Calu3 (cell line): ENCODE data around the gene C3AR1. TPM values are rescaled to one million over a fixed set of nuclear protein-coding genes. Genes with fewer than 3 reads are reported as not detected.
"Not testable (repeated sequence)": the region's sequence is repeated elsewhere in the genome, so short reads cannot be mapped to it uniquely, and the experiment has no call there.

Source experiments
- BruUV-seq: library from RNA; stranded (reverse); fragments of 400-500 nt; replicated peaks from 2 replicates; lab custom pipeline; 2021; lab: Mats Ljungman, UMichigan
- CTCF ChIA-PET: fragments of 300-600 bp; sonication (Branson Sonifier 250); formaldehyde crosslinking; loops from one replicate; lab custom pipeline; 2022; ENCODE audit warnings: antibody characterized with exemption; lab: Charles Lee
- DNase-seq: peaks from one replicate; pipeline ENCODE4 v3.0.0; 2022
- H3K27ac Mint-ChIP-seq: one replicate; pipeline ENCODE4 v1.8.0; 2022; ENCODE audit warnings: mixed read lengths; ENCODE audit not compliant: unreplicated experiment
- H3K27me3 Mint-ChIP-seq: one replicate; pipeline ENCODE4 v1.8.0; 2022; ENCODE audit warnings: mixed read lengths; ENCODE audit not compliant: unreplicated experiment
- H3K36me3 Mint-ChIP-seq: one replicate; pipeline ENCODE4 v1.8.0; 2022; ENCODE audit warnings: mild to moderate bottlenecking, moderate library complexity, mixed read lengths; ENCODE audit not compliant: insufficient read depth, unreplicated experiment
- H3K4me1 Mint-ChIP-seq: one replicate; pipeline ENCODE4 v1.8.0; 2022; ENCODE audit warnings: mild to moderate bottlenecking, low read depth, mixed read lengths; ENCODE audit not compliant: unreplicated experiment
- H3K4me3 Mint-ChIP-seq: one replicate; pipeline ENCODE4 v1.8.0; 2022; ENCODE audit warnings: mild to moderate bottlenecking, low read depth, moderate library complexity, mixed read lengths; ENCODE audit not compliant: unreplicated experiment
- H3K9me3 Mint-ChIP-seq: one replicate; pipeline ENCODE4 v1.8.0; 2022; ENCODE audit warnings: low read depth, mixed read lengths; ENCODE audit not compliant: unreplicated experiment
- intact Hi-C: fragments of 100-400 bp; cut with micrococcal nuclease; formaldehyde crosslinking; loops from one replicate; pipeline ENCODE4 v1.10.0; 2022; ENCODE audit not compliant: unreplicated experiment
- total RNA-seq: library from RNA; stranded (reverse); gene quantifications from 2 replicates; pipeline ENCODE4 v1.2.3, GENCODE V29; 2022
- TF ChIP-seq, protein P1 (sequence below): fragments of 200-600 bp; IDR thresholded peaks from one replicate; pipeline ENCODE4 v1.8.0; 2022; ENCODE audit warnings: antibody characterized with exemption; ENCODE audit not compliant: unreplicated experiment

Gene C3AR1
- total RNA-seq, 1 experiment from 2014 or later, result not detected

DNA sequence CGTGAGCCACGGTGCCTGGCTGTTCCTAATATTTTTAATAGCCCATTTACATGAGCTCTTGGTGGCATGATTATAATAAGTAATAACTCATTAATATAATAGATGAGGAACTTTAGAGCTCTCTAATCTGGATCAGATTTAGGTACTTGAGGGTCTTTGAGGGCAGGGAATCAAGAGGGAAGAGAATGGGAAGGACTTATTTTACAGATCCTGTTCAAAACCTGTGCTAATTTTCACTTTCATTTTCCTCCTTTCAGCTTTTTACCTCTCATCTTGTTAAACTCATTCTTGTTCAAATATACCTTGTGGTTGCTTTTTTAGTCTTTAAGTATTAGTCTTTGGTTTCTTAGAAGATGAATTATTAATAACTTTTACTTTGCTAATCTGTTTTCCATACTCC, 21.5 kb upstream of the C3AR1 start:
- no peaks in the 10 kb centered on the region for H3K27me3 Mint-ChIP-seq
- DNase-seq, result no peak
- peaks cover 11% of the 10 kb centered on the region for H3K36me3 Mint-ChIP-seq
- H3K9me3 Mint-ChIP-seq, result no peaks in the 10 kb centered on the region
- H3K4me1 Mint-ChIP-seq, result peaks cover 11% of the 10 kb centered on the region
- no peak overlapping the region for H3K4me3 Mint-ChIP-seq
- CTCF ChIA-PET, result no interaction called here
- TF ChIP-seq, protein P1, sequence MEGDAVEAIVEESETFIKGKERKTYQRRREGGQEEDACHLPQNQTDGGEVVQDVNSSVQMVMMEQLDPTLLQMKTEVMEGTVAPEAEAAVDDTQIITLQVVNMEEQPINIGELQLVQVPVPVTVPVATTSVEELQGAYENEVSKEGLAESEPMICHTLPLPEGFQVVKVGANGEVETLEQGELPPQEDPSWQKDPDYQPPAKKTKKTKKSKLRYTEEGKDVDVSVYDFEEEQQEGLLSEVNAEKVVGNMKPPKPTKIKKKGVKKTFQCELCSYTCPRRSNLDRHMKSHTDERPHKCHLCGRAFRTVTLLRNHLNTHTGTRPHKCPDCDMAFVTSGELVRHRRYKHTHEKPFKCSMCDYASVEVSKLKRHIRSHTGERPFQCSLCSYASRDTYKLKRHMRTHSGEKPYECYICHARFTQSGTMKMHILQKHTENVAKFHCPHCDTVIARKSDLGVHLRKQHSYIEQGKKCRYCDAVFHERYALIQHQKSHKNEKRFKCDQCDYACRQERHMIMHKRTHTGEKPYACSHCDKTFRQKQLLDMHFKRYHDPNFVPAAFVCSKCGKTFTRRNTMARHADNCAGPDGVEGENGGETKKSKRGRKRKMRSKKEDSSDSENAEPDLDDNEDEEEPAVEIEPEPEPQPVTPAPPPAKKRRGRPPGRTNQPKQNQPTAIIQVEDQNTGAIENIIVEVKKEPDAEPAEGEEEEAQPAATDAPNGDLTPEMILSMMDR, result no peak
- intact Hi-C loops, result no loop called here
- no peak overlapping the region for H3K27ac Mint-ChIP-seq
- BruUV-seq, result no TSS peak

DNA sequence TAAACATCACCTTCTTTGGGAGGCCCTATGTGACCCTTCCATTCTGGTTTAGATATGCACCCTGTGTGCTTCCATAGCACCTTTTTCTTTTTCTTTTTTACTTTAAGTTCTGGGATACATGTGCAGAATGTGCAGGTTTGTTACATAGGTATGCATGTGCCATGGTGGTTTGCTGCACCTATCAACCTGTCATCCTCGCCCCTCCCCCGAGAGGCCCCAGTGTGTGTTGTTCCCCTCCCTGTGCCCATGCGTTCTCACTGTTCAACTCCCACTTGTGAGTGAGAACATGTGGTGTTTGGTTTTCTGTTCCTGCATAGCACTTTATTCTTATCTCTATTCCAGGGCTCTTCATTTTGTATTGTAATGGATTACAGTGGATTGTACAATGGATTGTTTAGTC, 18.2 kb upstream of the C3AR1 start:
- Mint-ChIP-seq H3K4me3 (peak overlapping the region; percentile 20), H3K4me1 (peaks cover 21% of the 10 kb centered on the region), H3K36me3 (peaks cover 22% of the 10 kb centered on the region), H3K27ac (peak overlapping the region; percentile 22)
- CTCF ChIA-PET, H3K27me3 Mint-ChIP-seq, H3K9me3 Mint-ChIP-seq, BruUV-seq, intact Hi-C loops, DNase-seq: not testable (repeated sequence)

DNA sequence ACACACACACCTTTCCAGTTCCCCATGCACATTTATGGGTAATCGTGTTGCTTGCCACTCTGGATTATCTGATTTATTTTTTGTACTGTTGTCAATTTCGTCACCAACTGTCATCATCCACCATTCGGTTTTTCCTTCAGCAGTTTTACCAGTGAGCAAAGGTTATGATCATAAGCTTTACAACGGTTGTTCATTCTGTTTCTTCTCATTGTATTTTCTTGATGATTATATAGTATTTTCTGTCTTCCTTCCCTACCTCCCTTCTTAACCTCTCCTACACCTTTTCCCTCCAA, 16.6 kb upstream of the C3AR1 start:
- no peak for DNase-seq
- H3K27ac Mint-ChIP-seq, result peak overlapping the region; percentile 95
- CTCF ChIA-PET, result no interaction called here

DNA sequence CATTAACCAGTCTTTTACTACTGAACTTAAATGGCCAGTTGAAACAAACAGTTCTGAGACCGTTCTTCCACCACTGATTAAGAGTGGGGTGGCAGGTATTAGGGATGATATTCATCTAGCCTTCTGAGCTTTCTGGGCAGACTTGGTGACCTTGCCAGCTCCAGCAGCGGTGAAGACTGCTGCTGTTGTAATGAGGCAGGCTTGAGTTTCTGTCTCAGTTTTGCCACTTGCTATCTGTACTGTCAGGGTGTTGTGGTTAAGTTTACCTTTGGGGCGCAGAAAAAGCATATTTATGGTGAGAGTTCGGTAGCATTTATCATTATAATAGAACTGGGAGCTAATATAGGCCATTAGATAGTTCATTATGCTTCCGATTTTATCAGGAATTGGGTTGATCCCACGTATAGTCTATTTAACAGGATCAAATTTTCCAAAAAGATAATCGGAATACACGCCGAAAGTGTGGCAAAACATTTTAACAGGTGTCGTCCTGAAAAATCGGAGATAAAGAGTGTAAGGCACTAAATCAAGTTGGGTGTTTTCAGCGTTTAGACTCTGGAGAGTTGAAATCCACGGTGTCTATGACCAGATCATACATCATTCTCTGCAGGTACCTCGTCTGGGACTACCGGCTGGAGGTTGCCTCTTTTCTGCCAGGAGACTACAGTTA, 15.2 kb upstream of the C3AR1 start:
- peak; percentile 6 for DNase-seq
- peaks cover 28% of the 10 kb centered on the region for H3K4me1 Mint-ChIP-seq
- no peaks in the 10 kb centered on the region for H3K27me3 Mint-ChIP-seq
- TF ChIP-seq, protein P1, result no peak
- BruUV-seq, result TSS peak; percentile 97
- CTCF ChIA-PET, result interaction anchor here (0.5 kb wide), 1 partner anchor 54 kb away, joined by 5 read pairs; no protein-coding TSS in a partner anchor
- peak overlapping the region; percentile 95 for H3K27ac Mint-ChIP-seq
- H3K36me3 Mint-ChIP-seq, result peaks cover 22% of the 10 kb centered on the region
- intact Hi-C loops, result no loop called here
- no peaks in the 10 kb centered on the region for H3K9me3 Mint-ChIP-seq
- H3K4me3 Mint-ChIP-seq, result peak overlapping the region; percentile 91

More for the DNA sequence above, 16.6 kb upstream of the C3AR1 start:
- Mint-ChIP-seq H3K4me3 (peak overlapping the region; percentile 91), H3K4me1 (peaks cover 28% of the 10 kb centered on the region), H3K36me3 (peaks cover 22% of the 10 kb centered on the region), H3K9me3 (no peaks in the 10 kb centered on the region), H3K27me3 (no peaks in the 10 kb centered on the region)
- no TSS peak for BruUV-seq
- intact Hi-C loops, result no loop called here
- TF ChIP-seq, protein P1, result no peak

DNA sequence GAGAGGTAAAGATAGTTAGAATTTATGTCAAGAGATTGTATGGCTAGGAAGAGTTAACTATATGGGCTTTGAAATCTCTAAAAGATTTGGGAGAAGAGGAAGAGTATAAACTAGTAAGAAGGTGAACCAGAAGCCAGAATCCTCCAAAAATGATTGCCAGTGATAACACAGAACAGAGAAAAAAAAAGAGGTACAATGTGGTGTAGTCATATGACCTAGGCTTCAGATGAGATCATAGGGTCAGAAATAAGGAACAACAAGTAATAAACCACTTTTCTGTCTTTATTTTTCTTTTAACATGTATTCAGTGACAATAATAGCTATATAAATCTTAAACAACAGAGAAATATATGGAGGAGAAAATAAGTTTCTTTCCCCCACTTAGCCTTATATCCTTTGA, 14.0 kb upstream of the C3AR1 start:
- Mint-ChIP-seq H3K27me3 (no peaks in the 10 kb centered on the region), H3K27ac (no peak overlapping the region), H3K4me3 (no peak overlapping the region), H3K36me3 (peaks cover 22% of the 10 kb centered on the region), H3K4me1 (peaks cover 28% of the 10 kb centered on the region), H3K9me3 (no peaks in the 10 kb centered on the region)
- TF ChIP-seq, protein P1, result no peak
- intact Hi-C loops, result no loop called here
- DNase-seq, result no peak
- BruUV-seq, result no TSS peak
- CTCF ChIA-PET, result interaction anchor here (0.6 kb wide), 1 partner anchor 234 kb away, joined by 3 read pairs; no protein-coding TSS in a partner anchor
